Right hindlimb (tissue), 1 donor: ENCODE results near the gene TGFA.

ENCODE experiments used
- DNase-seq: peaks from one replicate; pipeline ENCODE4 v3.0.0-alpha.2; 2018

The TGFA gene

DNA sequence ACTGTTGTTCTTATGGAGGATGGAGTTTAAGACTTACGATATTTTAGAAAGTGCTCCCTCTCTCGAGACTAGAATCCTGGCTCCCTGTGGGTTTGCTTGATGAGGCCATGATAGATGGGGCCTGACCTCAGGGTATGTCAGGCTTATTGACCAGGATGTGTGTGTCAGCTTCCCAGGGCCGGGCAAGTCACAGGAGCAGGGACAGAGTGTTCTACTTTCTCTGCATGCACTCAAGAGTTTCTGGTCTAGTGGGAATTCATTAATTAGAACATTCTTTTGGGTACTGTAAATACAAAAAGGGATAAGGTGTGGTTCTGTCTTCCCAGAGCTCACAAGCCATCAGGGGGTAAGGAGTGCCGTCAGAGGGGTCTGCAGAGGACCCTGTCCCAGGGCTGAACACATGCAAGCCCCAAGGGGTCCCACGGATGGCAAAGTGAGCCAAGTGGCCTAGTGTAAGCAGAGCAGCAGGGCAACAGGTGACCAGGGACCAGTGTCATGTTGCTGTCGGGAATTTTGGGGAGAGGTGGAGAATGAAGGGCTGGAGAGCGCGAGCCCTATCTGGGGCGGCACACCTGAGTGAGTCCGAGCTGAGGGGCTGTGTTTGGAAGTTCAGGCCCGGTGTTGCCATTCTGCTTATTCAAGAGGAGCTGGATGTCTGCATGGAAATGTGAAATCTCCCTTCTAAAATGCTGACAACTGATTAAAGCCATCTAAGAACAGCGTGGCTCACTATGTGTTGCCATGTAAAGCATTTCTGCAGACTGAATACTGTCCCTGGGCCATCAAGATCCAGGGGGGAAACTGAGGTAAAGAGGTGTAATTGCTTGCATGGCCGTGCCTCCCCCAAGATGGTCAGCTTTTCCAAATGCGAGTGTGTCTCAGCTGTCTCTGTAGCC, 91.4 kb downstream of the TGFA start:
- DNase-seq = no peak

DNA sequence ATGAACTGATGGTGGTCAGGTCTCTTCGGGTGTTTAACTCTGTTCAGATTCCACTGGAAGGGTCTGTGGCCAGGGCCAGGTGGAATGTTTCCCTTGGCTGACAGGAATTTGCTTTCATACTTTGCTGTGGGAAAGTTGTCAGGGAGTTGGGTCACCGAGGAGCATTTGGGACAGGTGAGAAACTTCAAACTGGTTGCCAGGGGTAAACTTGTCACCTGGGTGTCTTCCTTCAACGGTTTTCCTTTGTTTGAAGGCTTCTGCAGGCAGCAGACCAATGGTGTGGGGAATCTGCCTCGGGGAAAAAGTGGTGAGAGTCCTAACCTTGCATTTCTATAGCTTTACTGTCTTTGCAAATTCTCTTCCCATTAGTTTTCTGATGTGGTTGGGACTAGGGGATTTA, 92.2 kb downstream of the TGFA start:
- DNase-seq = no peak

DNA sequence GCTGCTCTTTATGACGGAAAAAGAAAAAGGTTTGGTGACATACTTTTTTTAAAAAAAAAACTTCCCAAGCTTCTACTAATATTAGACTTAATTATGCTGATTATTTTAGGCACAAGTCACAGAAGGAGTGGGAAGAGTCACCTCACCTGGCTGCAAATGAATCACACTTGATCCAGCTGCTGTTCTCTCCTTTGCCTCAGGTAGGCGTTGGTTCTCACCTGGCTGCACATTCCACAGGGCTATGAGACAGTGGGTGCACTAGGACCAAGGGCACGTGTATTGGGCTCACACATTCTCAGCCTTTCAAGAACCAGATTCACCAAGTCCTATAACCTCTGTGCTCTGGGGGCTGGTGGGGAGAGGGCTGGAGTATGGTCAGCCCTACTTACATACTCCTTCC, 93.3 kb downstream of the TGFA start:
- DNase-seq = no peak

DNA sequence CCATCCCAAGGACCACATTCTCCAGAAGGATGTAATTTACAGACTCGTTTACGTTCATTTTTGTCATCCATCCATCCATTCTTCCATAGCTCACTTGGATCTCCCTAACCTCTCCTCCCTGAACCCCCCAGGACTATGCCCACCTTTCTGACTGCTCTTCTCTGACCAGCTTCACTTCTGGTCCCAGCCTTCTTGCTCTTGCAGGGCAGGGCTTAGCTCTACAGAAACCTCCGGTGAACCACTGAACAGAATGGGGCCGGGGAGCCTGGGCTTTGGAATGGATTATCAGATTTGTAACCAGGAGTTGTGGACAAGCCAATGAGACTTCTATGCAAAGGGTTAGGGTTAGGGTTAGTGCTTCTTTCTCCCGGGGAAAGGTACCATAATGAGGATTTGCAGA, 95.0 kb downstream of the TGFA start:
- no peak for DNase-seq

DNA sequence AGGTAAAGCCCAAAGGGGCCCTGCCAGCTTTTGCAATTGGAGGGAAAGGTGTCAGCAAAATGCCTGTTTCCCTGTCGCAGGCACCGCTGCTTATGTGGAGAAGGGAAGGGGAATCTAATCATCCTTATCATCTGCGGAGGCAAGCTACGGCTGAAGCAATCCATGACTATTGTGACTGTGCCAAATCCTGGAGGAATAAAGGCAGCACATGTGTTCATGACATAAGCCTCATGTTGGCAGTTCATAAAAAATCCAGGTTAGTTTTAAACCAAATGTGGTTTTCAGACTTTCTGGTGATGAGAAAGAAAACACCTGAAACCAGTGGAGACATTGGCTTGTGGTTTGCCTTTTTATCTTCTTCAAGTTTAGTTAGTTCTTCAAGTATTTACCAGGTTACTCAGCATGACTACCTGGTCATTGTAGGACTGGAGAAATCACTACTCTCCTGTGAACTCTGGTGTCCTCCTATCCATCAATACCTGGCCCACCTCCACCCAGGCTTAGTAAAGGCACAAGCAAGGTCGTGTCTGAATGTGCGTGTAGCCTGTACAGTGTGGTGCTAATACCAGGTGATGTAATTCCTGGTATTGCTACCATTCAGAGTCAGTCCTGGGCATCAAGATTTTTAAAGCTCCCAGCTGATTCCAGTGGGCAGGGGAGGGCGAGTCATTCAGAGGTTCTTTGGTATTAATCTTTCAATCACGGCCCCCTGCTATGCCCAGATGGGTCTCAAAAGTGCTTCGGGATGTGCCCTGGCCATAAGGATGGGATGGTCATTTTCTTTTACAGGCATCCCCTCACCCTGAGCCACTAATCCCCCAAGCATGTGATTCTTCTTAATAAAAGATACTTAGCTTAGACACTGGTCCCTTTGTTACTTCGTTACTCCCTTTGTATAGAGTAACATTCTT, 96.8 kb downstream of the TGFA start:
- DNase-seq = no peak

DNA sequence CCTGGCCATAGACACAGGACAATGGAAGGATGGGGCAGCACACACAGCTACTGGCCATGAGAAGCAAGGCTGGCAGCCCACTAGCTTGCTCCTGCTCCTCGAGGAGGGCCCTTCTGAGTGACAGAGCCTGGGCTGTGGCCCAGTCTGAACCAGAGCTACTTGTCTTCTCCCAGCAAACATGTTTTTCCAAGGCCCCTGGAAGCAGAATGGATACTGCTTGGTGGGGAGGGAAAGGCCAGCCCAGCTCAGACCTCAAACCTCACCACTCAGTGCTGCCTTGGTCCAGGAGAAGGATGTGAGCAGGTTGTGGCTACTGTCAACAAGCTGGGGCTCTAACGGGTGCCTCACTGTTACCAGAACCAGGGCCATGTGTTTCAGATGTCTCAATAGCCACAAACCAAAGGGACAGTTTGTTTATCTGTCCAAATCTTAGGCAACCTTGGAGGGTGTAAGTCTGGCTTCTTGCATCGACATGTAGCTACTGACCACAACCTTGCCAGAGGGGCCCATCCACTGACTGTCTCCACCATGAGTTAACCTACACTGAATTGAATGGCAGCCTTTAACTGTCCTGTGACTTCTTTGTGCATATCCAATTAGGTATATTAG, 98.6 kb downstream of the TGFA start:
- DNase-seq = no peak

DNA sequence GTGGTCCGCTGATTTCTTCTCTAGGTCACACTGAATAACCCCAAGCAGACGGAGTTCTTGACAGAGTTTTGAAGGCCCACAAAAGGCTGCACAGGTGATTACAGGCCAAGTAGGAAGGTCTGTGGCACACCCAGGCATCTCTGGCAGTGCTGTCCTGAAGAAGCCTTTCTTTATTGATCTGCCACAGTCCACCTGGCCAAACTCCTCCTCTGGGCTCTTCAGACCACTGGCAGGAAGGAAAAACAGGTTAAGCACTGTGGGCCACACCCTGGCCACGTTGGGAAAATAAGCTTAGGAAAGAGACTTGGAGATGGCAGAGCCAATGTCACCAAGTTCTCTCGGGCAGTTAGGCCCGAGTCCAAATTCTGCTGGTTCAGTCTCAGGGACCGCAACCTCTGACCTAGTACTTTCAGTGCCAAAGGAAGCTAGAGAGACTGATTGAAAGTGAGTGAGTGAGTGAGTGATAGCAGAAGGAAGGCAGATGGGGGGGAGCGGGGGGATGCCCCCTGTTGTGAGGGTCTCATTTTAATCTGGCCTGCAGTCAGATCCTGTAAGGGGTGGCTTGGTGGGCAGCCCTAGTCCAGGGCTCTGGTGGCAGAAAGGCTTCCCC, 102.9 kb downstream of the TGFA start:
- DNase-seq = no peak

DNA sequence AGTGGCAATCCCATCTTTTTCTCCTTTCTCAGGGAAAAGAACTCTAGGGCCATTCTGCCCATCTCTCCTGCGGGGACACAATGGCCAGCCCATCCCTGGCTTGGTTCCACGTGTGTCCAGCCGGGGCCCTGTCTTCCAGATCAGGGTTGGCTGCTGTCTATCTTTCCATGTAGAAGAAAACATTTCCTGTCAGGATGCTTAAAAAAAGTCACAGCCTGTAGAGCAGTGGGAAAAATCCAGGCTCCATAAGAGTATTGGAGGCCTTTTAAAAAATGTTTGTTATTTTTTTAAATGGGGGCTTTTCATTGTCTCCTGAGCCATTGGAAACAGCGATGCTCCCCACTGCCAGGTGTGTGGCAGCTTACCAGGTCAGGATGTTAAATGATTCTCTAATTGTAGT, 105.6 kb downstream of the TGFA start:
- no peak for DNase-seq

DNA sequence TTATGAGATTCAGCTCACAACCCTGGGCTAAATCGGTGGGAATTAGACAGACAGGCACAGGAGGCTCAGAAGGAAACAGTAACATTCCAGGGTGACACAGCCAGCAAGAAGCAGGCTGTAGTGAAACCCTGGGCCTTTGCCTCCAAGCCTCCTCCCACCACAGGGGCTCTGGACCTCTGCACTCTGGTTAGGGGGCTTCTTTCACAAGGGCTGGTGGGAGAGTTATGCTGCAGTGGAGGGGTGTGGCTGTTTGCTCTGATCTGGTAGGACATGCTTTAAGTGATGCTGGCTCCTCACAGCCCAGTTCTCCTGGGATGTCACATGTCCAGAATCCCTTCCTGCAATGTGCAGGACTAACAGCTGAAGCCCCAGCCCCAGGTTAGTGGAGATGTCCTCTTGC, 109.9 kb downstream of the TGFA start:
- DNase-seq = no peak

DNA sequence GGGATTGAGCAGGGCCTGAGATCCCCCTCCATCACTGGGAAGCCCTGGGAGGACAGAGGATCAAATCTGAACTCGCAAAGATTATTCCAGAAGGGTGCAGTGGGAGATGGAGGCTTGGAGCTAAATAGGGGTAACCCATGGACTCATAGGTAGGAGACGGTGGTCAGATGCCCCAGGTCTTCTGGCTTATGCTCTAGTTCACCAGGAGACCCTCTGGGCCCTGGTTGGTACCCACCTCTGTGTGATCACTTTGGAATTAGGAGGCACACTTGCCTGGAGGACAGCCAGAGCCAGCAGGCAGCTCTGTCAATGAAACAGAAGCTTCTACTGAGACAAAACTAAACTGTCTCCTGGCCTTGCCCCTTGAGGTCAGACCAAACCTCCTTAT, 110.6 kb downstream of the TGFA start:
- no peak for DNase-seq

DNA sequence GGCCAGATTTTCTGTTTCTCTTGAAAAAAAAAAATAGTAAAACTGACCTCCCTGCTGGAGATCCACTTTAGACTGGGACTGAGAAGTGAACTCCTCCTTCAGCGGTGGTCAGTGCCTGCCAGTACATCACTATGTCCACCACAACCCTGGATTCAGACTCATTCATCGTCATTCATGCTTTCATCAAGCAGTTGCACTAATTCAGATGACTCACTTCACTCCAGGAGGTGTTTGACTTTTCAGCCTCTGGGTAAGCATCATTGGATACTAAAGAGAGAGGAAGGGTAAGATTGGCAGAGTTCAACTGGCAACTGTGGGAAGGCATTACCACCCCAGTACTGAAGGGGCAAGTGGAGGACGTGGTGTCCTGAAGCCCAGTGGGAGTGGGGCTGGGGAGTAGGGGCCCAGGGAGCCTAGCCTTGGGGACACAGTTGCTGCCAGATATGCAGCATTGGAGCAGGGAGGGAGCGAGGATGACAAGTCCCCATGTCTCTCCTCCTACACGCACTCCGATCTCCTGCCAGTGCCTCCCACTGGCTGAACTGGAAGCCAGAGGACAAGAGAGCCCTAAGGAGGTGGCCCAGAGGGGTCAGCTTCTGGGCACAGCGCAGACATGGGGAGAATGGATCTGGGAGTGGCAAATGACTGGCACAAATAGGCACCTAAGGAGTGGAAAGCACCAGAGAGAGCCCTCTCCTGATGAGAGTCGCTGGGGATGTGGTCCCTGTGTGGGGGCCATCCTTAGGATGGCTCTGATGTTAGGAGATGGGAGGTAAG, 111.1 kb downstream of the TGFA start:
- DNase-seq = no peak

DNA sequence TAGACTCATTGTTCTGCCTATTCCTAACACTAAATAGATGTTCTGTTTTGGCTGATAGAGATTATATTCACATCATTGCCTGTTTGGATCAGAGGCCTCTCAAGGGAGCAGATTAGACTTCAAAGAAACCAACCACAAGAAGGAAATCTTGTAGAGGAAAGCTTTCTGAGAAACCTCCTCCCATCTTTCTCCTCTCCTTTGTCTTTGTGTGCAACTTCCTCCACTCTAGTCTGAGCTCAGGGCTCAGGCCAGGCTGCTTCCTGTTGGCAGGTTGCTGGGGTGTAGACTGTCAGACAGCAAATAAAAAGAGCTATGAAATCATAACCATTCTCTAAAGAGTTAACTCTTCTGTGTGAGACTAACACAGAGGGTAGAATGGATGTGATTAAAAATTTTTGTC, 113.0 kb downstream of the TGFA start:
- DNase-seq = no peak

DNA sequence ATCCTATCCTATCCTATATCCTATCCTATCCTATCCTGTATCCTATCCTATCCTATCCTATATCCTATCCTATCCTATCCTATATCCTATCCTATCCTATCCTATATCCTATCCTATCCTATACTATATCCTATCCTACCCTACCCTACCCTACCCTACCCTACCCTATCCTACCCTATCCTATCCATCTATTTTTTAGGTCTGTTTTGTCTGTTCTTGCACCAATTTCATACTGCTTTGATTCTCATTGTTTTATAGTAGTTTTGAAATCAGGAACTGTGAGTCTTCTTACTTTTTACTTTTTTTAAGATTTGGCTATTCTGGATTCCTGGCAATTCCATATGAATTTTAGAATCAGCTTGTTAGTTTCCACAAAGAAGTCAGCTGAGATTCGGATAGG, 118.5 kb downstream of the TGFA start:
- DNase-seq = no peak

DNA sequence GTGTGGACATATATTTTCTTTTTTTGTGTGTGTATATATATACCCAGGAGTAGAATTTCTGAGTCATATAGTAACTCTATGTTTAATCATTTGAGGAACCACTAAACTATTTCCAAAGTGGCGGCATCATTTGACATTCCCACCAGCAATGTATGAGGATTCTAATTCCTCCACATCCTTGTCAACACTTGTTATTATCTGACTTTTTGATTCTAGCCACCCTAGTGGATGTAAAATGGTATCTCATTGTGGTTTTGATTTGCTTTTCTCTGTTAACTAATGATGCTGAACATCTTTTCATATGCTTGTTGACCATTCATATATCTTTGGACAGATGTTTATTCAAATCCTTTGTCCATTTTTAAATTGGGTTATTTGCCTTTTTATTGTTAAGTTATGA, 120.3 kb downstream of the TGFA start:
- DNase-seq = no peak

DNA sequence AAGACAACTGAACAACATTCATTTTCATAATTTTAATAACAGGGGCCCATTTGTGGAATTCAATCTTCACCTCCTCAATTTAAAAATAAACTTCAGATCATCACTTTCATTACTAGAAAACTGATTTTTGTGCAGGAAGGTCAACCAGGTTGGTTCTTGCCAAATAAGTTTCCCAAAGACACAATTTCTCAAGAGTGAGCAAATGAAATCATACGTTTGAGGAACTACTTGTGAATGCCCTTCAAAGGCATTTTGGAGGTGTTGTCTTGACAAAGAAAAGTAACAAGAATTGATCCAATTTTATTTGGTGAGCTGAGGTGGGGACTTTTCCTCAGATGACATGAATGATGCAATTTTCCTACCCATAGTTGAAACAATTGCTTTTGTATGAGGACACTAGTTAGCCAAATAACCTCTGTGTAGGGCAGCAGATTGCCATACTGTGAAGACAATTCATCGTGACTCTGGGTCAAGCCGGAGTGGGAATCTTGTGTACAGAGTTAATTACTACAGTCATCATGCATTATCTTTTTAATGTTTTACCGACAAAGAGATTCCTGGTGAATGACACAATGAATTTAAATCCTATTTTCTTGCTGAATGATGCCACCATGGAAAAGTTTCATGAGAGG, 121.8 kb downstream of the TGFA start:
- no peak for DNase-seq

DNA sequence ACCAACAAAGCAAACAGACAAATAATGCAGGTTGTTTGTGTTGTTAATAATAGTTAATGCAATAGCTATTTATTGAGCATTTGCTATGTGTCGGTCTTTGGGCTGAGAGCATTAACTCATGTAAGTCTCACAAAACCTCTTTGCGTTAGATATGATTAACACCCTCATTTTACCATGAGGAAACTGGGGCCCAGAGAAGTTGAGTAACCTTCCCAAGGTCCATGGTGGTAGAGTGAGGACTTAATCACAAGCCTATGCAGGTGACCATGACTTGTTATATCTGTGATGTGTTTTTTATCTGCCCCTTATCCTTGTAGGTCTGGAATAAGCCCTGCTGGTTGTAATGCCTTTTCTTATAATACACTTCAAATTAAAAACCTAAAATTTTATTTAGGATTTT, 127.3 kb downstream of the TGFA start:
- no peak for DNase-seq

DNA sequence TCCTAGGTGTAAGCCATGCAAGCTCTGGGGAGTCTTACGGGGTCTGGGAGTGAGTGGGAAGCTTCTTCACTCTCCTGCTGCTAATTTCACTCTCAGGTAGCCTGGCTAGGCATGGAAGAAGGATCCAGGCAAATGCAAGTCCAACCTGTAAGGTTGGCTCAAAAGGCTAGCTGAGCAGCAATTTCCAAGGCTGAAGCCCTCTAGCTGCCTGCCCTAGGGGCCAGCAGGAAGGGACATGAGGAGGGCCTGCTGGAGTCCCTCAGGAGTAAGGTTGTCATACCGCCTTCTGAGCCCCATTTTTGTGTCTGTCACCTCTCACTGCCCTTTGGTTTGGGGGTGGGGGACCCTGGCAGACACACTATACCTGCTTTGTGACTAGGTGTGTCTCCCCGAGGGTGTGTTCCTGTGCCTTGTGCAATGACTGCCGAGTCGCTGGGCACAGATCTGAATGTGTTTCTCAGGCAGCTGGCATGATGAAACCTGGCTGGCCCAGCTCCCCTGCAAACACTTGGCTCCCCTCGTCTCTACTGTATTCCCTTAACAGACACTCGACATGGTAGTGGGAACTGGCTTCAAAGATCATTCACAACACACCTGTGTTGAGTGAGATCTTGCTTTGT, 127.8 kb downstream of the TGFA start:
- no peak for DNase-seq

DNA sequence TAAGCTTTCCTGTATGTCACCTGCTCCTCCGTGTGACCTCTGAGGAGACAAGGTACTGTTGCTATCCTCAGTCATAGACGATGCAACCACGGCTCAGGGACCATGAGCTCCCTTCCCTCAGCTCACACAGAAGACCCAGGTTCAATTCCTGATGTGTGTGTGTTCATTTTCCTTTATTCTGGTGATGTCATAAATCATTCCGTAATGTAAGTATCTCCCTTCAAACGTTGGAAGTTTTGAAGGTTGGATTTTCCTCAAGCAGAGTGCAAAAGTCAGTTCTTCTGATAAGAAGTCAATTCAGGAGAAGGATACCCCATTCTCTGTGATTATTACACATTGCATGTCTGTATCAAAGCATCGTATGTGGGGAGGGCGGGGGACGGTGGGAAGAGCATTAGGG, 132.9 kb downstream of the TGFA start:
- no peak for DNase-seq

DNA sequence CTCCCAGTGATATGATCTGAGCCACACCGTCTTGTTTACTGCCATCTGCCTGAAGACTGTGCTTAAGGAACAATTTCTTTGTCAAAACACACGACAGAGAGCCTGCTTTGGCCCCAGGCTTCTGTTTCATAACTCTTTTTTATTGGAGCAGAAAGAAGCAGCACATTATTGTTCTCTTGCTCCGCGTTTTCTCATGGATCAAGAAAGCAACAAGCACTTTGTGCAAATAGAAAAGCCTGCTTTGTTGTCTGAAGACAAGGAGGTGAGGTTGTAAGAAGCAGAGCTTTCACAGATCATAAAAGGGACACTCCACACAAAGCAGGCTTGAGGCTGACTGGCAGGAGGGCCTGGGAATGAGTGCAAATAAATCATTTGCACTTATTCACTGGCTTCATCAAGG, 133.5 kb downstream of the TGFA start:
- no peak for DNase-seq

DNA sequence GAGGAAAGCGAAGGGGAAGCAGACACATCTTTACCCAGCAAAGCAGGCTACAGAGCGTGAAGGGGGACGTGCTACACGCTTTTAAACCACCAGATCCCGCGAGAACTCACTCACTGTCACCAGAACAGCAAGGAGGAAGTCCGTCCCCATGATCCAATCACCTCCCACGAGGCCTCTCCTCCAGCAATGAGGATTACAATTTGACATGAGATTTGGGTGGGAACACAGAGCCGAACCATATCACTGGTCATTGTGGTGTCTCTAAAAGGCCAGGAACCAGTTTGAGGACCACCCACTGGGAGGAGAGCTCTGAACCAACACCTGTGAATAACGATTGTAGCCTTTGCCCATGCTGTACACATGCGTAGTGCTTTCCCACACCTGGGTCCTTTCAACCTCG, 135.1 kb downstream of the TGFA start:
- DNase-seq = no peak

DNA sequence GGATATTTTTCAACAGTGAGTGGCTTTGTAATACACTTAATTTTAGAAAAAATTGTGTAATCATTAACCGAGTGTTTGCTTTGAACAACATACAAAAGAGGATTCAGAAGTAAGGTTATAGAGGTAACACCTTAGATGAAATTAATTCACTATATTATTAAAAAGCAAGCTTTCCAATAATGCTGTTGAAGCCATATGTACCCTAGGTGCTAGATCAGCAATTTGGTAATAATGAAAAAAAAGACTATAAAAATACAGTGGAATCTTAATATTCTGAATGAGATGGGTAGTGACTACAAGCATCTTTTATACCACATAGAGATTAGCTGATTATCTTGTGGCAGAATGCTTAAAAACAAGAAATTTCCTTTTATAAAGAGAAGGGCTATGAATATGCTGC, 136.6 kb downstream of the TGFA start:
- no peak for DNase-seq
